Measurements from ENCODE around the gene ESF1.

ESF1 gene, protein sequence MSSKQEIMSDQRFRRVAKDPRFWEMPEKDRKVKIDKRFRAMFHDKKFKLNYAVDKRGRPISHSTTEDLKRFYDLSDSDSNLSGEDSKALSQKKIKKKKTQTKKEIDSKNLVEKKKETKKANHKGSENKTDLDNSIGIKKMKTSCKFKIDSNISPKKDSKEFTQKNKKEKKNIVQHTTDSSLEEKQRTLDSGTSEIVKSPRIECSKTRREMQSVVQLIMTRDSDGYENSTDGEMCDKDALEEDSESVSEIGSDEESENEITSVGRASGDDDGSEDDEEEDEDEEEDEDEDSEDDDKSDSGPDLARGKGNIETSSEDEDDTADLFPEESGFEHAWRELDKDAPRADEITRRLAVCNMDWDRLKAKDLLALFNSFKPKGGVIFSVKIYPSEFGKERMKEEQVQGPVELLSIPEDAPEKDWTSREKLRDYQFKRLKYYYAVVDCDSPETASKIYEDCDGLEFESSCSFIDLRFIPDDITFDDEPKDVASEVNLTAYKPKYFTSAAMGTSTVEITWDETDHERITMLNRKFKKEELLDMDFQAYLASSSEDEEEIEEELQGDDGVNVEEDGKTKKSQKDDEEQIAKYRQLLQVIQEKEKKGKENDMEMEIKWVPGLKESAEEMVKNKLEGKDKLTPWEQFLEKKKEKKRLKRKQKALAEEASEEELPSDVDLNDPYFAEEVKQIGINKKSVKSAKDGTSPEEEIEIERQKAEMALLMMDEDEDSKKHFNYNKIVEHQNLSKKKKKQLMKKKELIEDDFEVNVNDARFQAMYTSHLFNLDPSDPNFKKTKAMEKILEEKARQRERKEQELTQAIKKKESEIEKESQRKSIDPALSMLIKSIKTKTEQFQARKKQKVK

GRCh38 chr20:13784893-13785715 lies at the start of gene ESF1, which contains the start of gene NDUFAF5:
TSS of gene ESF1 (minus strand) at chr20:13784919. CDS start at chr20:13783140, 1,779 bp downstream.
TSS of gene NDUFAF5 (plus strand) at chr20:13785028. CDS start at chr20:13785069, 41 bp downstream.
- DNase-seq = peak; percentile 78 to 84 (median 78)

GRCh38 chr20:13831476-13831875 lies 46.8 kb upstream of the ESF1 start:
- no peak for DNase-seq

DNA sequence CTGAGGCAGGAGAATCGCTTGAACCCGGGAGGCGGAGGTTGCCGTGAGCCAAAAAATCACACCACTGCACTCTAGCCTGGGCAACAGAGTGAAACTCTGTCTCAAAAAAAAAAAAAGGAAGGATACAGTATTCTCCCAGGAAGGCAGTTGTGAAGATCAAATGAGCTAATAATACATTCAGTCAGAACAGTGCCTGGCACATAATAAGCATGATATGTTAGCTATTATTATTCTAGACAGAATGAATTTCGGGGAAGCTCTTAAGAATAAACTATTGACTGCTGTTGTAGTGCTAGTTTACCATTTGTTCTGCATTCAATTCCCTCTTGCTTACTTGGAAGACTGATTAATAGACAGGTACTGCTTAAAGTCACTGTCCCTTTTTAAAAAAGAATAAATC lies 40.7 kb upstream of the ESF1 start:
- DNase-seq = no peak

- no peak for DNase-seq
These were observed 39.7 kb upstream of the ESF1 start for GRCh38 chr20:13824459-13824858.

DNA sequence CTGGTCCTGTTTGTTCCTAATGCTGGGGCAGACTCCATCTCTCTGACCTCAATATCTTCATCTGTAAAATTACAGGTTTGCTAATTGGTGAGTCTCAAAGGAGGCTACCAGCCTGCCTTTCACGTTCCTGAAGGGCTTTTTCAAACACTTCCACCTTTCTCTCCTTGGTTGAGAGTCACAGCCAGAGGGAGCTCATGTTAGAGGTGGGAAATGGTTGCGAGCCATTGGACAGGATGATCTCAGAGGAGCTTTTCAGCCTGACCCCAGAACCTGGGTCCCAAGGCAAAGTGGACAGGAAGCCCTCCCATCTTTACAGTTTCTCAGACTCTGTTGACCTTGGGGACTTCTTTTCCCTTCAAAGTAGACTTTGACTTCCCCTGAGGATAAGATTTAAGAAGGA lies 37.7 kb upstream of the ESF1 start:
- no peak for DNase-seq

GRCh38 chr20:13821876-13822275 lies 37.2 kb upstream of the ESF1 start:
- no peak for DNase-seq

GRCh38 chr20:13819885-13820645 lies 35.3 kb upstream of the ESF1 start:
- no peak for DNase-seq

- DNase-seq = no peak
These were observed 32.6 kb upstream of the ESF1 start for GRCh38 chr20:13817342-13817741.

GRCh38 chr20:13816757-13817156 lies 32.0 kb upstream of the ESF1 start:
- DNase-seq = no peak

GRCh38 chr20:13814672-13815071 lies 30.0 kb upstream of the ESF1 start:
- no peak for DNase-seq

DNA sequence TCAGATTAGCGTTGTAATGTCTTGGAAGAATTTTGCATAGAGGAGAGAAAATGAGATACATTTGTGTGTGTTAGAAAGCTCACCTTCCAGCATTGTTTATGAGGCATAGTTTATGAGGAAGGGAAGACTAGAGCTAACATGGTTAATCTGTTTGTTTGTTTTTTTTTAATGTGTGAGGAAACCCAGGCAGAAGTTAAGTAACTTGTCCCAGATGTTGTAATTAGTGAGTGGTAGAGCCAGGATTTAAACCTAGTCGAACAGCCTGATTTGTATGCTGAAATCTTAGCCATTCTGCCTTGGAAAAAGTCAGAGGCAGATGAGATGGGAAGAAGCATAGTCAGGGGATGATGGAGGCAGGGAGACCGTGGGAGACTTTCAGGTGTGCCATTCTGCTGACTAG lies 29.2 kb upstream of the ESF1 start:
- no peak for DNase-seq

GRCh38 chr20:13810446-13810845 lies 25.7 kb upstream of the ESF1 start:
- DNase-seq = no peak

GRCh38 chr20:13809855-13810254 lies 25.1 kb upstream of the ESF1 start:
- DNase-seq = no peak

DNA sequence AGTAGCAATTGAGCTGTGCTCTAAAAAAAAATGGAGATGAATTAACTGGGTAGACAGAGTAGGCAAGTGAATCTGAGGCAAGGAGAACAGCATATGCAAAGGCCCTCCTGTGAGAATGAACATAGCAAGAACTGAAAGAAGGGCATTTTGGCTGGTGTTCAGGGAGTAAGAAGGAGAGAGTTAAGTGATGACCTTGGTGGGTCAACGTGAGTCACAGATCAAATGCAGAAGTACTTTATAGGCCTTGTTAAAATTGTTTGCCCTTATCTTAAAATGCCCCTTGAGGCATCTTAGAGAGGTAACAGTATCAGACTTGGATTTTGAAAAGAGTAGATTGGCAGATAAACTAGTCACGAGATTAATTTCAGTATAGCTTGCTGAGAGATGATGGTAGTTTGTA lies 24.7 kb upstream of the ESF1 start:
- no peak for DNase-seq

- DNase-seq = no peak
These were observed 16.0 kb upstream of the ESF1 start for GRCh38 chr20:13800728-13801134.

- no peak for DNase-seq
These were observed 15.3 kb upstream of the ESF1 start for GRCh38 chr20:13799974-13800373.

- DNase-seq = no peak
These were observed 14.3 kb upstream of the ESF1 start for GRCh38 chr20:13799040-13799439.

DNA sequence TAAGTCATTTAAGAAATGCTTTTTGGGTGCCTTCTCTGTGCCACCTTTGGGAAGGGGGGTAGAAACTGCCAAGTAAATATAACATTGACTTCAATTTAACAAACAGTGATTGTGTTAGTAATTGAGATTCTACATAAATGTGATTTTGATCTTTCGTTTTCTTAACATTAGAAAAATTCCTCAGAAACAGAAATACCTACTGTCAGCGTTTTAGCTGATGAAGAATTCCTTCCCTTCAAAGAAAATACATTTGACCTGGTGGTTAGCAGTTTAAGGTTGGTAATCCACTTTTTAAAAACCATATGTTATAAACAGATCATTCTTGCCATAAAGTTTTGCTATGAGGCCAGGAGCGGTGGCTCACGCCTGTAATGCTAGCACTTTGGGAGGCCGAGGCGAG lies 9.9 kb upstream of the ESF1 start:
- no peak for DNase-seq

DNA sequence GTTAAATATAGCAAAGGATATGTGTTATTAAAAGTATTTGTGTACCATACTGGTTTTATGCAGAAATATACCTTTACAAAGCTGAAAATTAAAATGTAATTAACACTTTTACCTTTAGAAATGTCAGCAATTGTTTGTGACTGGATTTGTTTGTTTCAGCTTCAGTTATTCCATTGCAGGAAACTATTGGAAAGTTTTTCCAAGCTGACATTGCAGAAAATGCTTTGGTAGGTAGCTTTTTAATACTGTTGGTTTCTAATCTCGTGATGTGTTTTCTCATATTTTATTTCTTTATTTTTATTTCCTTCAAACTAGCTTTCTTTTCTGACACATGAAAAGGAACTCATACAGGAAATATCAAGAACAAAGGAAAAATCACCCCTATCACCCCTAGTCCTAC lies 8.3 kb upstream of the ESF1 start:
- no peak for DNase-seq

DNA sequence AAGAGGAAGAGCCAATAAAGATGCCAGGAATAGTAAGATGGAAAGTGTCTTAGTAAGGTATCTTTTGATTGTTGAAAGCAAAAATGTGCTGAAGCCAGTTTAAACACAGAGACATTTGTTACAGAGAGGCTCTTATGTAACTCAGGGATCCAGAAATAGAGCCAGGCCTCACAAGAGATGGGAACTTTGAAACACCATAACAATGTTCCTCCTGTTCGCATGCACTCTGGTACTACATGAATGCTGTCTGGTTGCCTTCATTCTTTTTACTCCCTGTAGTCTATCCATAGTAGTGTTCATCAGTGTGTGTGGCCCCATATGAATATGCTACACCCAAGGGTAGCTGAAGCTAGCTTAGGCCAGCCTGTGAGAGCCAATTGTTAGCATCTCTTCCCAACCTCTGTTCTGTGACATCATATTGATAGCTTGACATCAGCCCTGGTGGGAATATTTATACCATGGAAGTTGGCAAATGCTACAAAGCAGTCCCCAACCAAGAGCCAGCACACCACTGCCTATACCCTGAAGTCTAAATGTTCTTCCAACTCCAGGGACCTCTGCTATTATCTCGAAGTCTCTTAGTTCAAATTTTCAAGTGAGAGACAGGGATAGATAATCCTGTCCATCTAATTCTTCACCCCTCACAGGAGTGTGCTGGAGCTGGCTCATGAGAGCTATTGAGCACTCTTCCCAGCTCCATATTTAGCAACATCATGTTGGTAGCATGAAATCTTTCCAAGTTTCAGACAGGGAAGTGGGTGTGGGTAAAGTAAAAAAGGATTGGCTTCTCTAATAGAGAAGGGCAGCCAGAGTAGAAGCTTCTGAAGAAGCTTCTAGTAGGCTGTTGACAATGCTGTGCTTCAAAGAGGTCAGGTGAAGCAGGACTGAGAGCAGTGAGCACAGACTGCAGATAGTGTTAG lies 7.1 kb upstream of the ESF1 start:
- DNase-seq = no peak

DNA sequence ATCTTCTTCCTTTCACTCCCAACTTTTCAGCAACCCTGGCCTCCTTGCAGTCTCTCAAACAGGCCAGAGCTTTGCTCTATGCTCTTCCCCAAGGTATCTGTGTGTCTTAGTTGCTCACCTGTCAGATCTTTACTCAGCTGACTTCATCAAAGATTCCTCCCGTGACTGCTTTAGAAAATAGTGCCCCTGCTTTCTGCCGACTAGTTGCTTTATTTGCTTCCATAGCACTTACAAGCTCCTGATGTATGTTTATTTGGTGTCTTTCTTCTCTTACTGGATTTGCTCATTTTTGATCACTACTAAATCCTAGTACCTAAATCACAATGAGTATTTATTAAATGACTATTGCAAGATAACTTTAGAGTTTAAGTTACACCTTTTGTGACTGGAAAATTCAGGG lies 6.0 kb upstream of the ESF1 start:
- no peak for DNase-seq
